OCI-LY7 (cell line): ENCODE data around the gene NFIX. TPM values are rescaled to one million over a fixed set of nuclear protein-coding genes. Genes with fewer than 3 reads are reported as not detected.

Experiments used
- BruUV-seq: library from RNA; stranded (reverse); fragments of 400-500 nt; replicated peaks from 2 replicates; lab custom pipeline; 2021; lab: Mats Ljungman, UMichigan
- CTCF ChIA-PET: fragments of 300-600 bp; sonication (Branson Sonifier 250); formaldehyde crosslinking; loops from one replicate; lab custom pipeline; 2022; ENCODE audit warnings: antibody characterized with exemption; ENCODE audit not compliant: unreplicated experiment; lab: Charles Lee
- POLR2A ChIA-PET: fragments of 300-600 bp; sonication (Branson Sonifier 250); formaldehyde crosslinking; loops from one replicate; lab custom pipeline; 2022; ENCODE audit warnings: antibody characterized with exemption; lab: Charles Lee
- DNase-seq: peaks from one replicate; pipeline ENCODE4 v3.0.0-alpha.2; 2015; ENCODE audit warnings: low spot score
- H2AFZ ChIP-seq: fragments of 200-600 bp; sonication (generic), shearing (Covaris generic); 2 replicates; pipeline ENCODE4 v1.6.1; 2014; ENCODE audit warnings: mild to moderate bottlenecking, antibody characterized with exemption, low read length, moderate library complexity
- H3K27ac ChIP-seq: fragments of 200-600 bp; sonication (generic); 2 replicates; pipeline ENCODE4 v1.5.1; 2014; ENCODE audit warnings: mixed run types, low read depth, mild to moderate bottlenecking, moderate library complexity, low read length, inconsistent platforms; ENCODE audit not compliant: poor library complexity, severe bottlenecking
- H3K36me3 ChIP-seq: fragments of 200-600 bp; sonication (generic); 2 replicates; pipeline ENCODE4 v1.6.1; 2014; ENCODE audit warnings: mild to moderate bottlenecking, antibody characterized with exemption, low read length, moderate library complexity, mixed read lengths; ENCODE audit not compliant: insufficient read depth
- H3K4me1 ChIP-seq: fragments of 200-600 bp; sonication (generic); 2 replicates; pipeline ENCODE4 v1.5.1; 2014; ENCODE audit warnings: mild to moderate bottlenecking, low read length; ENCODE audit not compliant: insufficient read depth, poor library complexity, severe bottlenecking
- H3K4me2 ChIP-seq: fragments of 200-600 bp; sonication (generic); 2 replicates; pipeline ENCODE4 v1.6.1; 2014; ENCODE audit warnings: mild to moderate bottlenecking, low read length
- H3K4me3 ChIP-seq: fragments of 200-600 bp; sonication (generic); 2 replicates; pipeline ENCODE4 v1.5.1; 2014; ENCODE audit warnings: mild to moderate bottlenecking, low read depth, low read length; ENCODE audit not compliant: poor library complexity, severe bottlenecking
- H3K79me2 ChIP-seq: fragments of 200-600 bp; sonication (generic); 2 replicates; pipeline ENCODE4 v1.6.1; 2016; ENCODE audit warnings: low read depth, mild to moderate bottlenecking, low read length, moderate library complexity, mixed read lengths; ENCODE audit not compliant: insufficient read depth
- H3K9me2 ChIP-seq: fragments of 200-600 bp; sonication (generic); 2 replicates; pipeline ENCODE4 v1.6.1; 2016; ENCODE audit warnings: mild to moderate bottlenecking, low read length, mixed read lengths; ENCODE audit not compliant: insufficient read depth
- H3K9me3 ChIP-seq: fragments of 200-600 bp; sonication (generic); 2 replicates; pipeline ENCODE4 v1.6.1; 2014; ENCODE audit warnings: mild to moderate bottlenecking, mixed run types, low read length, mixed read lengths
- H4K20me1 ChIP-seq: fragments of 200-600 bp; sonication (generic); 2 replicates; pipeline ENCODE4 v1.6.1; 2014; ENCODE audit warnings: mild to moderate bottlenecking, antibody characterized with exemption, low read length, moderate library complexity, mixed read lengths; ENCODE audit not compliant: insufficient read depth
- EZH2phosphoT487 ChIP-seq: fragments of 200-600 bp; sonication (generic); IDR thresholded peaks from 2 replicates; pipeline ENCODE4 v1.6.1; 2018; ENCODE audit warnings: low read depth, borderline replicate concordance, mild to moderate bottlenecking, mixed run types, antibody characterized with exemption, low read length, moderate library complexity, mixed read lengths
- intact Hi-C: fragments of 100-400 bp; cut with micrococcal nuclease; formaldehyde crosslinking; loops from one replicate; pipeline ENCODE4 v1.10.0; 2022; ENCODE audit not compliant: unreplicated experiment
- total RNA-seq, 2 experiments: library from RNA; depleted of rRNA in 1 of 2; stranded (reverse); fragments of >200 nt in 1 of 2; shearing (Covaris generic) in 1 of 2; gene quantifications; 2 replicates each; pipeline ENCODE4 v1.2.3, GENCODE V29; 2014 to 2022
- TF ChIP-seq, protein P1 (sequence below): fragments of 200-600 bp; sonication (generic); conservative IDR thresholded peaks from 2 replicates; pipeline ENCODE4 v1.5.1; 2014; ENCODE audit warnings: mild to moderate bottlenecking, antibody characterized with exemption, low read length, moderate library complexity, mixed read lengths

Gene NFIX
- total RNA-seq, 2 experiments from 2014 or later, result 0.16 to 0.72 TPM

- Histone ChIP-seq H3K9me3 (no peaks in the 10 kb centered on the region), H3K4me2 (no peak overlapping the region), H3K27ac (no peak overlapping the region), H3K9me2 (no peaks in the 10 kb centered on the region), H2AFZ (no peak overlapping the region), H3K4me1 (no peaks in the 10 kb centered on the region), H3K79me2 (no peaks in the 10 kb centered on the region), H4K20me1 (no peaks in the 10 kb centered on the region), H3K4me3 (no peak overlapping the region), H3K36me3 (no peaks in the 10 kb centered on the region)
- TF ChIP-seq EZH2phosphoT487, result no peak
- TF ChIP-seq, protein P1, sequence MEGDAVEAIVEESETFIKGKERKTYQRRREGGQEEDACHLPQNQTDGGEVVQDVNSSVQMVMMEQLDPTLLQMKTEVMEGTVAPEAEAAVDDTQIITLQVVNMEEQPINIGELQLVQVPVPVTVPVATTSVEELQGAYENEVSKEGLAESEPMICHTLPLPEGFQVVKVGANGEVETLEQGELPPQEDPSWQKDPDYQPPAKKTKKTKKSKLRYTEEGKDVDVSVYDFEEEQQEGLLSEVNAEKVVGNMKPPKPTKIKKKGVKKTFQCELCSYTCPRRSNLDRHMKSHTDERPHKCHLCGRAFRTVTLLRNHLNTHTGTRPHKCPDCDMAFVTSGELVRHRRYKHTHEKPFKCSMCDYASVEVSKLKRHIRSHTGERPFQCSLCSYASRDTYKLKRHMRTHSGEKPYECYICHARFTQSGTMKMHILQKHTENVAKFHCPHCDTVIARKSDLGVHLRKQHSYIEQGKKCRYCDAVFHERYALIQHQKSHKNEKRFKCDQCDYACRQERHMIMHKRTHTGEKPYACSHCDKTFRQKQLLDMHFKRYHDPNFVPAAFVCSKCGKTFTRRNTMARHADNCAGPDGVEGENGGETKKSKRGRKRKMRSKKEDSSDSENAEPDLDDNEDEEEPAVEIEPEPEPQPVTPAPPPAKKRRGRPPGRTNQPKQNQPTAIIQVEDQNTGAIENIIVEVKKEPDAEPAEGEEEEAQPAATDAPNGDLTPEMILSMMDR, result no peak
- no TSS peak for BruUV-seq
- intact Hi-C loops, result no loop called here
- ChIA-PET POLR2A (no interaction called here), CTCF (no interaction called here)
- no peak for DNase-seq
Observed at GRCh38 chr19:13026462-13027370, 31.4 kb downstream of the NFIX start.

GRCh38 chr19:13027557-13027956 lies 32.3 kb downstream of the NFIX start:
- intact Hi-C loops, result no loop called here
- POLR2A ChIA-PET, result no interaction called here
- no peak for DNase-seq
- Histone ChIP-seq H3K79me2 (no peaks in the 10 kb centered on the region), H3K4me1 (no peaks in the 10 kb centered on the region), H3K36me3 (no peaks in the 10 kb centered on the region), H3K27ac (no peak overlapping the region), H2AFZ (no peak overlapping the region), H3K9me2 (no peaks in the 10 kb centered on the region), H3K9me3 (no peaks in the 10 kb centered on the region), H3K4me3 (no peak overlapping the region), H4K20me1 (no peaks in the 10 kb centered on the region), H3K4me2 (no peak overlapping the region)
- CTCF ChIA-PET, result no interaction called here
- BruUV-seq, result no TSS peak
- TF ChIP-seq, protein P1, result no peak
- no peak for TF ChIP-seq EZH2phosphoT487

GRCh38 chr19:13028027-13028426 lies 32.8 kb downstream of the NFIX start:
- CTCF ChIA-PET, result no interaction called here
- POLR2A ChIA-PET, result no interaction called here
- BruUV-seq, result no TSS peak
- intact Hi-C loops, result no loop called here
- H3K79me2 ChIP-seq, result no peaks in the 10 kb centered on the region
- no peaks in the 10 kb centered on the region for H3K9me3 ChIP-seq
- no peak overlapping the region for H2AFZ ChIP-seq
- no peak overlapping the region for H3K4me3 ChIP-seq
- TF ChIP-seq EZH2phosphoT487, result no peak
- TF ChIP-seq, protein P1, result no peak
- no peak for DNase-seq
- H3K4me2 ChIP-seq, result no peak overlapping the region
- no peaks in the 10 kb centered on the region for H3K9me2 ChIP-seq
- no peaks in the 10 kb centered on the region for H3K36me3 ChIP-seq
- no peaks in the 10 kb centered on the region for H4K20me1 ChIP-seq
- H3K27ac ChIP-seq, result no peak overlapping the region
- no peaks in the 10 kb centered on the region for H3K4me1 ChIP-seq
